Upper lobe of left lung (tissue), 6 donors: ENCODE results near the gene APBB1IP. TPM values are rescaled to one million over a fixed set of nuclear protein-coding genes. Genes with fewer than 3 reads are reported as not detected.

Experiments
- ATAC-seq, 2 donors: fragments of 200-7000 bp; cut with Tn5 transposase; one replicate each; pipeline ENCODE4 v1.9.1; 2022; ENCODE audit warnings: mild to moderate bottlenecking in 2 of 2, moderate library complexity in 2 of 2; ENCODE audit not compliant: low FRiP score in 2 of 2
- DNase-seq, 2 donors: peaks; one replicate each; pipeline ENCODE4 v3.0.0-alpha.2; 2019 to 2020
- H3K27ac ChIP-seq, 4 donors: fragments of 200-600 bp; sonication (generic); one replicate each; pipeline ENCODE4 v1.5.1; 2016 to 2019
- H3K27me3 ChIP-seq, 4 donors: fragments of 200-600 bp; sonication (generic); one replicate each; pipeline ENCODE4 v1.5.1; 2017 to 2019
- H3K36me3 ChIP-seq, 4 donors: fragments of 200-600 bp; sonication (generic); one replicate each; pipeline ENCODE4 v1.5.1; 2016 to 2019
- H3K4me1 ChIP-seq, 4 donors: fragments of 200-600 bp; sonication (generic); one replicate each; pipeline ENCODE4 v1.5.1; 2018 to 2019
- H3K4me3 ChIP-seq, 4 donors: fragments of 200-600 bp; sonication (generic); one replicate each; pipeline ENCODE4 v1.5.1; 2017 to 2019; ENCODE audit warnings: mild to moderate bottlenecking in 2 of 4, moderate library complexity in 1 of 4
- H3K9me3 ChIP-seq, 4 donors: fragments of 200-600 bp; sonication (generic); one replicate each; pipeline ENCODE4 v1.5.1; 2018 to 2019
- CTCF ChIP-seq, 6 experiments: fragments of 450-650 bp in 4 of 6; fragments of 200-600 bp in 2 of 6; sonication (generic) in 2 of 6; IDR thresholded peaks; one replicate each; pipeline ENCODE4 v1.5.1; 2016 to 2019; ENCODE audit warnings: antibody characterized with exemption in 6 of 6
- EP300 ChIP-seq, 4 donors: sonication (generic); formaldehyde crosslinking; IDR thresholded peaks; one replicate each; pipeline ENCODE4 v1.5.1; 2017; ENCODE audit warnings: antibody characterized with exemption in 4 of 4, control low read depth in 2 of 4
- POLR2A ChIP-seq, 4 donors: fragments of 450-650 bp; IDR thresholded peaks; one replicate each; pipeline ENCODE4 v1.5.1; 2016 to 2017; ENCODE audit warnings: antibody characterized with exemption in 4 of 4, mild to moderate bottlenecking in 2 of 4
- POLR2AphosphoS5 ChIP-seq, 2 donors: sonication (generic); formaldehyde crosslinking; IDR thresholded peaks; one replicate each; pipeline ENCODE4 v1.5.1; 2017; ENCODE audit warnings: antibody characterized with exemption in 2 of 2
- WGBS, 2 donors: methylation state at CpG; one replicate each; pipeline ENCODE4 v1.1.5; 2017 to 2018; 5-methylcytosine and 5-hydroxymethylcytosine counted together
- total RNA-seq, 6 donors: library from RNA; depleted of rRNA in 4 of 6; stranded (reverse); fragments of >200 nt in 4 of 6; gene quantifications; one replicate each; pipeline versions ENCODE4 v1.1.0 to v1.2.1, GENCODE V29; 2016 to 2021
- donor health status: DM: no; HTN: no; CAD: no; lungs with moderate emphysema.
- donor health status: DM: no; HTN: yes; CAD: no; lungs with severe emphysema.

Gene APBB1IP
- total RNA-seq, 6 donors from 2014 or later, result 15.8 to 45.1 (median 31.3) TPM

DNA sequence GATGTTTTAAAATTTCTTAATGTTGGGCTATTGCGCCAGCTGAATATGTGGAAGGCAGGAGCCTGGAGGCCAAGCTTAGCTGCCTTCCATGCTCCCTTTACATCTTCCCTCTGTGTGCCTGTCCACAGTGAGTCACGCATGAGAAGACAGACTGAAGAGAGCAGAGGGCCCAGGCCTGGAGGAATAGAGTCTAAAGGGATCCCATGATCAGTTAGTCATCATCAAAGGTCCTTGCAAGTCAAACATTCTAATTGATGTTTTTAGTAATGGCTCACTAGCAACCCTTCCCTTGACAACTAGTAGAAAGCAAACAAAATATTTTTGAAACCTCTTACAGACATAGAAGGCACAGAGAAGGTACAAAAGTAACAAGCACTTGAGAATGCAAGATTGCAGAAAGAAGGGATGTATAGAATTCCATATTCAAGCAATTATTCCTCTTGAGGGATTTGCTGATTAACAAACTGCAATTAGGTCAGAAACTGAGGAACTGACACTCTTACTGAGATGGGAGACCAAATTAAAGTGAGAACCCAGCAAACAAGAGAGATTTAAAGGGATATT lies 30.7 kb upstream of the APBB1IP start:
- Histone ChIP-seq H3K27me3 (no peaks in the 10 kb centered on the region), H3K27ac (no peak overlapping the region), H3K36me3 (no peaks in the 10 kb centered on the region), H3K4me1 (no peaks in the 10 kb centered on the region), H3K4me3 (no peak overlapping the region), H3K9me3 (no peaks in the 10 kb centered on the region)
- ATAC-seq (peak; percentile 49 to 57), DNase-seq (peak in 1 of 2 donors; percentile 50)
- TF ChIP-seq POLR2A (IDR thresholded peaks at IDR 0.05) (no peak), POLR2AphosphoS5 (IDR thresholded peaks at IDR 0.05) (no peak), CTCF (IDR thresholded peaks at IDR 0.05) (no peak), EP300 (IDR thresholded peaks at IDR 0.05) (no peak)
- WGBS, 2 donors, result 78 to 80% methylated on average over 2 of the region's 2 CpGs

GRCh38 chr10:26408858-26409494 lies 29.2 kb upstream of the APBB1IP start:
- no peak overlapping the region for H3K27ac ChIP-seq
- H3K4me1 ChIP-seq, result no peaks in the 10 kb centered on the region
- H3K9me3 ChIP-seq, result no peaks in the 10 kb centered on the region
- DNase-seq (no peak), ATAC-seq (no peak)
- no peaks in the 10 kb centered on the region for H3K27me3 ChIP-seq
- H3K36me3 ChIP-seq, result no peaks in the 10 kb centered on the region
- no peak for TF ChIP-seq POLR2A (IDR thresholded peaks at IDR 0.05)
- no peak overlapping the region for H3K4me3 ChIP-seq
- WGBS, 2 donors, result 76 to 77% methylated on average over 5 of the region's 5 CpGs

DNA sequence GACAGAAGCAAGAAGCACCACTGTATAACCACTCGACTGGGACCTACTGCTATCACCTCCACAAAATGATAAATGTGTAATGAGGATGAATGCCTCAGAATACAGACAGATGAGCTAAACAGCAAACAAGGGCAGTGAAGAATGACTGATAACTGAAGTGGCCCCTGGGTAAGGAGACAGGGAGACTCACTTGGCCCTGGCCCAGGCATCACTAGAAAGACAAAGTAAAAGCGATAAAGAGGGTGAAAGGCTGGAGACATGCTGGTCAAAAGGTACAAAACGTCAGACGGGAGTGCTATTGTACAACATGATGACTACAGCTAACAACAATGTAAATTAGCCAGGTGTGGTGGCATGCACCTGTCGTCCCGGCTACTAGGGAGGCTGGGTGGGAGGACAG lies 27.8 kb upstream of the APBB1IP start:
- Histone ChIP-seq H3K36me3 (no peaks in the 10 kb centered on the region), H3K27ac (no peak overlapping the region), H3K4me1 (no peaks in the 10 kb centered on the region), H3K9me3 (no peaks in the 10 kb centered on the region), H3K4me3 (no peak overlapping the region), H3K27me3 (no peaks in the 10 kb centered on the region)
- DNase-seq (no peak), ATAC-seq (no peak)
- WGBS, 2 donors, result 66 to 75% methylated on average over 6 of the region's 6 CpGs
- no peak for TF ChIP-seq CTCF (IDR thresholded peaks at IDR 0.05)
- TF ChIP-seq POLR2A (IDR thresholded peaks at IDR 0.05), result no peak

DNA sequence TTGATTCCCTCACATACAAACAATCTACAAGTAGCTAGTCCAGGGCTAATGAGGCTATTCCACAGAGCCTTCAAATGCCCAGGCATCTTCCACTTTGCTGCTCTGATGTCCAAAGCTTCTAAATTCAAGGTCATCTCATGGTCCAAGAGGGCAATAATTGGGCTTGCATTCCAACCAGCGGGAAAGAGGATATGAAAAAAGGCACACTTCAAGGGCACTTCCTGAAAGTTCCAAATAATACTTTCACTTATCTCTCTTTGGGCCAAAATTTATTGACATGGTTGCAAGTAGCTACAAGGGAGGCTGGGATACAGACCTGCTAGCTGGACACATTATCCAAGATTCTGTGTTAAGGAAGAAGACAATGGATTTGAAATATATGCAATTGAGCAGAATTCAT lies 25.2 kb upstream of the APBB1IP start:
- Histone ChIP-seq H3K27me3 (no peaks in the 10 kb centered on the region), H3K27ac (no peak overlapping the region), H3K9me3 (no peaks in the 10 kb centered on the region), H3K4me1 (no peaks in the 10 kb centered on the region), H3K4me3 (no peak overlapping the region), H3K36me3 (no peaks in the 10 kb centered on the region)
- ATAC-seq (no peak), DNase-seq (no peak)
- WGBS, 2 donors, result 48 to 50% methylated on average over 1 of the region's 1 CpG
- TF ChIP-seq POLR2A (IDR thresholded peaks at IDR 0.05) (no peak), POLR2AphosphoS5 (IDR thresholded peaks at IDR 0.05) (no peak), EP300 (IDR thresholded peaks at IDR 0.05) (no peak), CTCF (IDR thresholded peaks at IDR 0.05) (no peak)

DNA sequence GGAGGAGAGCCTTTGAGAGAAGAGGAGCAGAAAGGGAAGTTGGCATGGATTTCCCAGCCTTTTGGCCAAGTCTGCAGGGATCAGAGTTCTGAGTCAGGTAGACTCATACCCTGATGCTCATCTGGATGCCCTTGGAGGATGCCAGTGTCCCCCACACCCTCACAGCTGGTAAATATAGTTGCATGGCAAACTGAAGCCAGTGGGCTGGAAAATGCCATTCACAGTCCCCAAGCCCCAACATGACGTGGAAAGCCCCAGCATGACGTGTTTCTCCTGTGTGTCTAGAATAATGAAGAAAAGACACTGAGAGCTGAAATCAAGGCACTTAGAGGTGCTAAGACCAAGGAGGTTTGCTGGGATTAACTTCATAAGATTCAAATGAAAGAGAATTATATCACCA lies 24.8 kb upstream of the APBB1IP start:
- no peaks in the 10 kb centered on the region for H3K27me3 ChIP-seq
- no peak overlapping the region for H3K27ac ChIP-seq
- ATAC-seq, result no peak
- 76 to 88% methylated on average over 2 of the region's 2 CpGs for WGBS, 2 donors
- DNase-seq, result no peak
- no peak for TF ChIP-seq EP300 (IDR thresholded peaks at IDR 0.05)
- TF ChIP-seq POLR2AphosphoS5 (IDR thresholded peaks at IDR 0.05), result no peak
- no peak for TF ChIP-seq POLR2A (IDR thresholded peaks at IDR 0.05)
- no peak for TF ChIP-seq CTCF (IDR thresholded peaks at IDR 0.05)
- no peak overlapping the region for H3K4me3 ChIP-seq
- no peaks in the 10 kb centered on the region for H3K36me3 ChIP-seq
- no peaks in the 10 kb centered on the region for H3K9me3 ChIP-seq
- H3K4me1 ChIP-seq, result no peaks in the 10 kb centered on the region
